Stimulated activated CD4-positive, alpha-beta T cell treated with anti-CD3 and anti-CD28 coated beads, Interleukin-2, amount 100 ng/mL, for 48 hours (primary cell): ENCODE data around the gene TMEM141.
A peak's percentile ranks its signal among the peaks of the same experiment; 100 is the strongest.

Source experiments
- DNase-seq, 2 donors: peaks; one replicate each; pipeline ENCODE4 v3.0.0-alpha.2; 2020

TMEM141 gene

DNA sequence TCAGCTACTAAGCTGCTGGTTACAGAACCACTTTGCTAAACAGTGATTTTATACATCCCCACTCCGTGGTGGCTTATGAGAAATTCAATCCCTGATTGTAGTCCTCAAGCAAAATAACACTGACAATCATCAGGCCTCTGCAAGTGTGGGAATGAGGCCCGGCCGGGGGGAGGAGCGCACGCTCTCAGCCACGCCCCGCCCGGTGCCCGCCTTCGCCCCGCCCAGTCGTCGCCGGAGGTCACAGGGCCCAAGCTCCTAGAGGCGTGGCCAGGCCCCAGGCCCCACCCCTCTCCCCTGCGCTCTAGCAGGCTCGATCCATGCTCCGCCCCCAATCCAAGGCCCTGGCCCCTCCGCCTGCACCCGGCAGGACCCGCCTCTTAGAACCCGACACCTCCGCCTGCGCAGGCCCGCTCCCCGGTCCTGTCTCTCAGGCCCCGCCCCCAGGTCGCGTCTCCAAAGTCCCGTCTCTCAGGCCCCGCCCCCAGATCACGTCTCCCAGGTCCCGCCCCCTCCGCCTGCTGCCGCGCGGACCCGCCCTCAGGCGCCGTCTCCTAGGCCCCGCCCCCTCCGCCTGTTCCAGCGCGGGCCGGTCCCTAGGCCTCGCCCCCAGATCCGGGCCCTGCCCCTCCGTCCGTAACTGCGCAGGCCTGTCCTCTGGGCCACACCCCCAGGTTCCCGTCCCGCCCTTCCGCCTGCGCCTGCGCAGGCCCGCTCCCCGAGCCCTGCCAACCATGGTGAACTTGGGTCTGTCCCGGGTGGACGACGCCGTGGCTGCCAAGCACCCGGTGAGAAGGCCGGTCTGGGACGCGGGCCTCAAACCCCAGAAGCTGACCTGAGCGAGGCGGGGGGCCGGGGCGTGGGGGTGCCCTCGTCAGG lies at the start of gene TMEM141:
Gene TMEM141, plus strand, starts transcription at position 705 of the 876 bp plus-strand sequence. Its CDS starts 27 bp downstream, at position 732.
- peak; percentile 100 for DNase-seq

DNA sequence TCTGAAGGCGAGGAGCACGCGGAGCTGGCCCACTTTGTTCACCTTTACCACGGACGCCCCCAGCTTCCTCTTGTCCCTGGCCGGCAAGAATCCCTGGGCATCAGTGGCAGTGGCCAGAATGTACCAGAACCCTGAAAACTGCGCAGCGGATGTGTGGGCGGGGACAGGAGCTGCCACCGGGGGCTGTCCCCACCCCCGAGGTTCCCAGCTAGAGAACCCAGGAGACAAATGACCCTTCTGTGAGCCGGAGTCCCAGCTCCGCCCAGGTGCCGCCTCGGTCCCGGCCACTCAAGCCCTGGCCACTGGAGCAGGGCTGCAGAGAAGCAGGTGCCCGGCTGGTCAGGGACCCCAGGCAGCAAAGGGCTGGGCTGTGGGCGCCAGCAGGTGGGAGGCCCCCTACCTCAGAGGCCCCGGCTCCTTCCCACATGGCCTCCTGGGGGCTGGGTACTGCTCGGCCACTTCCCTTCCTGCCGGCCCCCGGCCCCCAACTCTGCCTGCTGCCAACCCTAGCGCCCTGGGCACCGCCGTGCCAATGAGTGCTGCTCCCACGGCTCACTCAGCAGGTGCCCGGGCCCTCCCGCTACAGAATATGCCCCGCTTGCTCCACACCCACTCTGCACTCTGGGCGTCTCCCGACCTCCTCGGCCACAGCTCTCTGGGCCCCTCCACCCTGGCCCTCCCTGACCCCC lies 49.1 kb upstream of the TMEM141 start:
- peak in 1 of 2 donors; percentile 44 for DNase-seq

DNA sequence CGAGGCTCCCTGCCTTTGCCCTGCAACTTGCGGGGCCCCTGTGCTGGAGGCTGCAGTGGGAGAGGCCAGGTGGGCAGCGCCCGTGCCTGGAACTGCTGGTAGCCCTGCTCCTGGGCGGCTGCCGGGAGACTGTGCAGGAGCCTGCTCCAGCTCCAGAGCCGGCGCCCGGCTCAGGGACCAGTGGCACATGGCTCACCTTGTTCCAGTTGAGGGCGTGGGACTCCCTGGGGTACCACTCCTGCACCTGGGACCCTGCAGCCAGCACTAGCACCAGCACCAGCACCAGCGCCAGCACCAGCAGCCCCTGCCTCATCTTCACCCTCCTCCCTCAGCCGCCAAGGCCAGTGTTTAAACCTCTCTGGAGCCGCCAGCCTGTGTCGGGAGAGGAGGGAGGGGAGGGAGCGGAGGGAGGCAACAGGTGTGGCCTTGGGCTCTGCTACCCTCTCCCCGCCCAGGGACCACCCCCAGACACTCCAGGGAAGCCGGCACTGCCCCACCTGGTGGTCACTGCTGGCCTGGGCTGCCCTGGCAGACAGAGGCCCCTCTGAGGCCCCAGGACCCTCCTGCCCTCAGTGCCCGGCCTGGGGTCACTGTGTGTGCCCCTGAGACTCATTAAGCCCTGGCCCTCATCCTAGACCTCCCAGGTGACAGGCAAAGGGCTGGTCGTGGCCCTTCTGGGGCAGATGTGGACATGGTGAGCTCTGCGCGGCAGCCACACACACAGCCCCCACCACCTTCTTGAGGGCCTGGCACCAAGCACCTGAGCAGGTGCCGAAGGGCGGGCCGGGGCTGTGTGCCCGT lies 48.4 kb upstream of the TMEM141 start, which contains the start of gene LCN10:
Gene LCN10, minus strand, starts transcription at position 350 of the 801 bp plus-strand sequence. Its CDS starts 37 bp downstream, at position 313.
- DNase-seq, result no peak

DNA sequence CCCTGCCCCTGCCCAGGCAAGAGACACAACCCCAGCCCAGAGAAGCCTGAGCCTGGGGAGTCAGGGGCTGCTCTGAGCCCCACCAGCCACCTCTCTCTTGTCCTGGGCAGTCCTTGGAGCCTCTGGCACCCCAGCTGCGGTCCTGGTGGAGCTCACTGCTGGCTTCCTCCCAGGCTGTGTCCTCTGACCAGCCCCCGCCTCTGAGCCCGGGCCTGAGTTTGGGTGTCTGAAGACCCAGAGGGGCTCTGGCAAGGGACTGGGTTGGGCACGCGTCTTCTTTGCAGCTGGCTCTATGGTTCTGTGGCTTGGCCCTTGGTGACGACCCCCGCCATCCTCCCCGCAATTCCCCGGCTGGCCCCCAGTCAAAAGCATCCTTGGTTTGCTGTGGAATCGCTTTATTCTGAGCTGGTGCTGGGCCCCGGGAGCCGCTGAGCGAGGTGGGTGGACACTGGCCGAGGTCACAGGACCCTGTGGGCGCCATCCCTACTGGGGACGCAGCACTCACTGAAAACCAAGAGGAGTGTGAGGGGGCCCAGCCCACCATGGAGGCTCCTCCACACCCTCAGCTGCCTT lies 47.4 kb upstream of the TMEM141 start:
- DNase-seq, result no peak

DNA sequence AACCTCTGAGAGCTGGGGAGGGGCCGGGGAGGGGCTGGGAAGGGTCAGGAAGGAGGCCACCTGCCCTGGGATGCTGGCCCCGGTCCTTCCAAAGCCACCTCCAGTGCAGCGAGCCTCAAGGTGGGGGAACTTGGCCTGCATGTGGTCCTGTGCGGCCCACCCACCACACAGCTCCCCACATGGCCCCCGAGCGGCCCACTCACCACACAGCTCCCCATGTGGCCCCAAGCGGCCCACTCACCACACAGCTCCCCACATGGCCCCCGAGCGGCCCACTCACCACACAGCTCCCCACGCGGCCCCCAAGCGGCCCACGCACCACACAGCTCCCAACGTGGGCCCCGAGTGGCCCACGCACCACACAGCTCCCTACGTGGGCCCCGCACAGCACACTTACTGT lies 46.4 kb upstream of the TMEM141 start:
- no peak for DNase-seq

DNA sequence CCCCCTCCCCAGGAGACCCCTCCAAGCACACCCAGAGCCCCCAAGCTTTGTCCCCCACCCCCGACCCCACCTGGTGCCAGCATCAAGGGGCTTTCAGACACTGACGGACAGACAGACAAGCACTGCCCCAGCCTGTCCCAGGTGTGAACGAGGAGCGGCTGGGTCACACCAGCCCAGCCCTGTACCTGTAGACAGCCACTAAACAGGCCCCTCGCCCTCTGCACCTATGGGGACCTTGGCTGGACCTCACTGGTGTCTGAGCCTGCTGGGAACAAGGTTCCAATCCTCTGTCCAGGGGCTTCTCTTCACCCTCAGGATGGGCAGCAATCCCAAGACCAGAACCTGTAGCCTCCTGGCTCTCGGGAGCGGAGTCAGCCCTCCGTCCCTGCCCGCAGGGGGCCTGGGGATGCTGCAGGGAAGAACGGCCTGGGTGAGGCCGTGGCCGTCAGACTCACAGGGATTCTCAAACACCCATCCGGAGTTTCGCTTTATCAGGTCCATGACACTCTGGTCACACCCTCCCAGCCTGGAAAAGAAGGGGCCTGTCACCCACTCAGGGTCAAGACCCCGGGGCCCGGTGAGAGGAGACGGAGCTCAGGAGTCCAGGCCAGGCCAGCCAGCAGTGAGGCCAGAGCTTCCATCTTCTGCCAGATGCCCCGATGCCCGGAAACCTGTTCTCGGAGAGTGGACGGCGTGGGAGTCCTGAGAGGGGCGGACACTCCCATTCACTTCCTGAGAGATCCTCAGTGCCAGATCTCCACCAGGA lies 45.6 kb upstream of the TMEM141 start:
- DNase-seq, result no peak

DNA sequence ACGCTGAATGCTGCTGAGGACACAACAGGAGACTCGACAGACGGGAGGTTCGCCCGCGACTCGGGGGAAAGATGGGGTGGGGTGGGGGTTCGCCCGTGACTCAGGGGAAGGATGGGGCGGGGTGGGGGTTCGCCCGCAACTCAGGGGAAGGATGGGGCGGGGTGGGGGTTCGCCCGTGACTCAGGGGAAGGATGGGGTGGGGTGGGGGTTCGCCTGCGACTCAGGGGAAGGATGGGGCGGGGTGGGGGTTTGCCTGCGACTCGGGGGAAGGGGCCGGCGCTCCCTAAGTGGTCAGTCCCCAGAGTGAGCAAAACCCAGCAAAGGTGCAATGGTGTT lies 45.0 kb upstream of the TMEM141 start:
- no peak for DNase-seq

DNA sequence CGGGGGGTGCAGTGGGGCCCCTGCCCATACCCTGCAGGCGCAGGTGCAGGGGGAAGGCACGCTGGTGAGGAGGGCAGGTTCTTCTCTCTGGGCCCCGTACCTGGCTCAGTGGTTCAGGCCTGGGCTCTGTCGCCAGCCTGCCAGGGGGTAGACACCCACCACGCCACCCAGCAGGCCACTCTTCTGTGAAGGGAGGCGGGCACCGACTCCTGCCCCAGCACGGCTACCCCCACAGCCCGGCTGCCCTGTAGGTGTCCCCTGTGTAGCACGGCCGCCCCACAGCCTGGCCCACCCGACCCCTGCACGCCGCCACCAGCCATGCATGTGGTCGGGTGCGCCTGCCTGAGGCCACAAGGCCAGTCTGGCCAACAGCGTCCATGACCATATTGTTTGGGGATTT lies 44.5 kb upstream of the TMEM141 start:
- no peak for DNase-seq

DNA sequence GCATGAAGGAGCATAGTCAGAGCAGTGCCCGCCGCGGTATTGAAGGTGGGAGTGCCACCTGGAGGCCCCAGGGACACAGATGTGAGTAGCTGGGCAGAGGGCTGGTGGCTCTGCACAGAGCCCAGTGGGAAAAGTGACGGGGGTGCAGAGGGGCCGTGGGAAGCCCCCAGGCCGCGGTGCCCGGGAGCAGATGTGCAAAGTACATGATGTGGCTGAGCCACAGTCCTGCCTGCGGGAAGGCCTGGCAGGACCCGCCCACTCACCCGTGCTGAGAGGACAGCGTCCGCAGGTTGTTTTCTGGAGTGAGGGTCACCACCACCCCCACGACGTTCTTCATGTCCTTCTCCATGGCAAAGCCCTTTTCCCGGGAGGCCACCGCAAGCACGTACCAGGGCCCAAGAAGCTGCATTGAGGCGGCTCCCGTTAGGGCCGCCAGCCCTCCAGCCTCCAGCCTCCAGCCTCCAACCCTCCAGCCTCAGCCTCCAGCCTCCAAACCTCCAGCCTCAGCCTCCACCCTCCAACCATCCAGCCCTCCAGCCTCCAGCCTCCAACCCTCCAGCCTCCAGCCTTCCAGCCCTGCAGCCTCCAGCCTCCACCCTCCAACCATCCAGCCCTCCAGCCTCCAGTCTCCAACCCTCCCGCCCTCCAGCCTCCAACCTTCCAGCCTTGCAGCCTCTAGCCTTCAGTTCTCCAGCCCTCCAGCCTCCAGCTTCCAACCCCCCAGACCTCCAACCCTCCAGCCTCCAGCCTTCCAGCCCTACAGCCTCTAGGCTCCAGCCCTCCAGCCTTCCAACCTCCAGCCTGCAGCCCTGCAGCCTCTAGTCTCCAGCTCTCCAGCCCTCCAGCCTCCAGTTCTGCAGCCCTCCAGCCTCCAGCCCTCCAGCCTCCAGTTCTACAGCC lies 43.7 kb upstream of the TMEM141 start:
- no peak for DNase-seq

DNA sequence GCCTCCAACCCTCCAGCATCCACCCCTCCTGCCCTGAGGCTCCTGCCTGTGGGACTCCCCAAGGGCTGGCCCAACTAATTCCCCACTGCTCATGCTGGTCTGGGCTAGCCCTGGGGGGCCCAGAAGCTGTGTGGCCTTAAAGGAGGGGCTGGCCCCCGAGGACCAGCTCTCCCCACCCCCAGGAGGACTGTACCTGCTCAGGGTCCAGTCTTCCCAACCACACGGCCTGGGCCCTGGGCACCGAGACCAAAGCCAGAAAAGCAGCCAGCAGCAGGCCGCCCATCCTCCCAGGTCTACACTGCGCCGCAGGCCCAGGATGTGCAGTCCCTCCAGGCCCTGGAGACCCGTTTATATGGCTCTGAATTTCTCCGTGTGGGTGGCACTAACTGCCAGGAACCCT lies 42.9 kb upstream of the TMEM141 start, which contains the start of gene LCN6:
Gene LCN6, minus strand, starts transcription at position 325 of the 400 bp plus-strand sequence. Its CDS starts 42 bp downstream, at position 283.
- DNase-seq, result no peak

DNA sequence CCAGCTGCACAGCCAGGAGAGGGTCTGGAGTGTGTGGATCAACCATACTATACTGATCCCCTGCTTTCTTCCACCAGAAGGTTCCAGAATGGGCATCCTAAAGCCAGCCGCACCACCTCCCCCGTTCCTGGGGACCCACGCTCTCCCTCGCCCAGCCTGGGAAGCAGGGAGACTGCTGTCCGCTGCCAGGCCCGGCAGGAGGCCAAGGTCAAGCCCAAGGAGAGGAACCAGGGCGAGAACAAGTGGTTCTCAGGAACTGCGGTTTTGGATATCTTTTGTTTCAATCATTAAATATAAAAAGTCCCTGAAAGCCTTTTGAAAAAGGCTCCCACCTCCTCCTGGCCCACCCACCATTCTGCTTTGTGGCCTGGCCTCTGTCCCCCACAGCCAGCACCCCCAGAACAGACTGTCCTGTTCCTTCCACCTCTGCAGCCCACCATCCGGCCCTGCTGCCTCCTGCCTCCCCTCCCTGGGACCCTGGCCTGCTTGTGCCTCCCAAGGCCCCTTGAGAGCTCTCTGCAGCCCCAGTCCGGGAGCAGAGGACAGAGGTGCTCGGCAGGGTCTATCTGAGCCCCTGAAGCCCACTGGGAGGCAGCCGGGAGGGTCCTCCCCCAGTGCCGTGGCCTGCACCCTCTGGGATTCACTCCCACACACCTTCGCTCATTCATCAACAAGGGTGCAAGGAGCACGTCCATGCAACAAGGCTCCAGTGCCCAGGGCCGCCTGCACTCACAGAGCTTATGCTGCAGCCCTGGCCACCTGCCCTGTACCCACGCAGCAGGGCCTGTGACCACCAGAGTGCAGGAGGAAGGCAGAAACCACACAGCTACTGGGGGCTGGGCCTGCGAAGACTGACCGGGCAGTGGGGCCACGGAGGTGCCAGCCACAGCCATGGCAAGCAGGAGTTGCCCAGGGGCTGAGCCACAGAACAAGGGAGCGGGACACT lies 42.2 kb upstream of the TMEM141 start:
- no peak for DNase-seq

DNA sequence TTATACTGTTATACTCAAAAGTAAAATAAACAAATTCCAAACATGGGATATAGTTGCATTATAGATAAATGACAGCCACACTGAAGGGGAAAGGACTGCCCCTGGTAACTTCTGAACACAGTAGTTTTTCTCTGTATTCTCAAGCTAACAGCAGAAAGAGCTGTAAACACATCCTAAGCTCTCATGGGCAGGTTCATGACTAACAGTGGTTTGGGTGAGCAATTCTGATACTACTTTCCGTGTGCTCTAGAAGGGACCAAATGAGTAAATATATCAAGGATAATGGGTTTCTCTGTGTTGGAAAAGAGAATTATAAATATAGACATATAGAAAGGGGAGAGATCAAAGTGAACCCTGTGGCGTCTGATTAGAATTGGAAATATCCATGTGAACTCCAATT lies 40.6 kb upstream of the TMEM141 start:
- no peak for DNase-seq

DNA sequence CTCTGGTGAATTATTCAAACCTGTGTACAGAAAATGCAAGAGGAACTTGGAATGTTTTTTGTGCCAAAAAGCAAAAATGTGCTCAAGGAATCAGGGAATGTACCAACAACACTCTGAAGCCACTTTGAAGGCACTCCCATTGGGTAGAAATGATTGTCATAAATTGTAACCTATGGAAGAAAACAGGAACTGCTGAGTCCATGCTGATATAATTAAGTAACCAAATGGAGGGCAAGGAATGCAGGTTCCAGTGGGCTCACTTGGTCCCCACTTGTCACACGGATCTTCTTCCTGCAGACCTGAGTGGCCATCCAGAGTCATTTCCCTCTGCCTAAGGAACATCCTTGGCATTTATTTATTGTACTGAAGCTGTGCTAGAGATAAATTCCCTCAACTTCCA lies 39.9 kb upstream of the TMEM141 start:
- DNase-seq, result no peak

DNA sequence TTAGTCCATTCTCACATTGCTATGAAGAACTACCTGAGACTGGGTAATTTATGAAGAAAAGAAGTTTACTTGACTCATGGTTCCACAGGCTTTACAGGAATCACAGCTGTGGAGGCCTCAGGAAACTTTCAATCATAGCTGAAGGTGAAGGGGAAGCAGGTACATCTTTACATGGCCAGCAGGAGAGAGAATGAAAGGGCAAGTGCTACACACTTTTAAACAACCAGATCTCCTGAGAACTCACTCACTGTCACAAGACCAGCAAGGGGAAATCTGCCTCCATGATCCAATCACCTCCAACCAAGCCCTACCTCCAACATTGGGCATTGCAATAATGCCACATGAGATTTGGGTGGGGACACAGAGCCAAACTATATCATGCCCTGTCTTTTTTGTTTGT lies 39.3 kb upstream of the TMEM141 start:
- DNase-seq, result no peak

DNA sequence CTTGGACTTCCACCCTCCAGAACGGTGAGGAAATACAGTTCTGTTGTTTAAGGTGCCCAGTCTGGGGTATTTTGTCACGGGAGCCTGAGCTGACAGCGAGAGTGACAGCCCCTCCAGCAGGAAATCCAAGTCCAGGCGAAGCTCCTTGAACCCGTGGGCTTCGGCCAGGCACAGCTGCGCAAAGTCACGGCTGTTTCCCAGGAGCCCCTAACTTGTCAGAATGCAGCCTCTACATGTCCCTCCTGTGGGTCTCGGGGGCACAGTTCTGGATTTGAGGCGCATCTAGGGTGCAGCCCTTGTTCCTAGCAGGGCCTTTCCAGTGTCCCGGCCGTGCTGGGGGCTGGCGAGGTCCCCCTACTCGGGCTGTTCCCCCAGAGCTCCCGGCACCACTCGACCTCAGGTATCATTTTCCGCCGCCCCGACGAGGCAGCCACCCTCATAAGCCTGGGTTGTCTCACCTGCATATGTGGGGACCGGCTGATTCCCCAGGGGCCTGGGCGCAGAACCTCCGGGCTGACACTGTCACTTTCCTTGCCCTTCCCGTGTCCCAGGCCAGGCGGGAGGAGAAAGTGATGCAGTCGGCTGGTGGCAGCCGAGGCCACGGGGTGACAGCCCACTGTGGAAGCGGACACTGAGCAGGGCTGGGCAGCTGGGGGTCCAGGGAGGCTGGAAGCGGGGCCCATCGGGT lies 37.6 kb upstream of the TMEM141 start:
- no peak for DNase-seq

DNA sequence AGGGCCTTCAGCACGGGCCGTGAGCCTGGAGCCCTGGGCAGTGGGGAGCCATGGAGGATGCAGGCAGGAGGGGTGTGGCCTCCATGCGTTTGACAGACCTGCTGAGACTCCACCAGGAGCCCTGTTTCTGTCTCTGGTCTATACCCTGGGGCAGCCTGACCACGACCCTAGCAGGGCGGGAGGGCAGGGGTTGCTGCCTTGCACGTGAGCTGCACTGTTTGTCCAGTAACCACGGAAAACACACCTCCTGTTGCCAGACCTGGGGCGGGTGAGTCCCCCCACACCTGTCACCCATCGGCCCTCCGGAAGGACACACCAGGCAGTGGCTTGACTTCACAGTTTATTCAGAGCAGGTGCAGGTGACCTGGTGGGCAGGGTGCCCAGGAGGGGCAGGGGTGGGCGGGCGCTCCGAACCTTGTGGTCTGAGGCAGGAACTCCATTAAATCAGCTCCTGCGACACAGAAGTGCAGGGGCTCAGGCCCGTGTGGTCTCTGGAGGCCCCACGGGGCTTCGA lies 37.0 kb upstream of the TMEM141 start:
- no peak for DNase-seq

DNA sequence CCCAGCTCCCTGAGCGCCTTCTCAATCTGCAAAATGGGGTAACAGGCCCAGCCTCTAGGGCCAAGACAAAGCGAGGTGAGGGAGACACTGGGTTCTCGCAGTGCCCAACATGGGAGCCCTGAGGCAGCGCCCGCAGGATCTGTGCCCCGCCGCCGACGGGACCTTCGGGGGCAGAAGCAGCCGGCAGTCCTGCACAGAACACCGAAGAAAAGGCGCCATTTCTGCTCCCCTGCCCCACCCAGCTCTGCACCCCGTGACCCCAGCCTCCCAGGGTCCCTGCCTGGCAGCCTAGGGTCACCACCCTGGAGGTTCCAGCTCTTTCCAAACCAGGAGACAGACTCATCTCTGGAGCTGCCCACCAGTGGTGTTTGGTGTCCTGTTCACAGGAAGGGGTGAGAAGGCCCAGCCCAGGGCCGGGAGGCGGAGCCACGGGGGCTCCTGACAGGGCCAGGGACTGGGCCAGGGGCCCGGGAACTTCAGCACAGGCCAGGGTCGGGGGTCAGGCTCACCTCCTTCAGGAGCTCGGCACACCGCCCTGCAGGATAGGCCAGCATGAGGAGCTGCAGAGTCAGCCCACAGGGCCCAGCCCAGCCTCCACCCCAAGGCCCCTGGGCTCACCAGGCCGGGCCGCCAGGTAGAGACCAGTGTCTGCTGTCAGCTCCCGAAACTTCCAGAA lies 36.4 kb upstream of the TMEM141 start:
- no peak for DNase-seq
